Measurements from ENCODE around the gene PPEF1.
"Not testable (repeated sequence)": the region's sequence is repeated elsewhere in the genome, so short reads cannot be mapped to it uniquely, and the experiment has no call there.

PPEF1 gene

DNA sequence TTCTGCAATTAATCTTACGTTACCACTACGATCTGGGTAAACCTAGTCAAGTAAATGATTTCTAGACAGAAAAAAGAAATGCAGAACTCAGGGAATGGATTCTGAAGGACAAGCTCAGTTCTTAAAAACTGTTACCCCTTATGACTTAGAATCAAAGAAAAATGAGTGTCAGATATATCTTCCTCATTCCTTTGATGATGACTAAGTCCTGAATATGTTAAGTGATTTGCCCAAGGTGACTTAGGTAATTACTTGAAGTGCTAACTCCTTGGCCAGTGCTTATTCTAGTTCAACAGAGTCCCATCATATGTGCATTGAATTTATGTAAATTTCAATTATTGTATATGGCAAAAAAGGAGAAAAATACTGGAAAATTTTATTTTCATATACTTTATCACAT is 92.5 kb downstream of the PPEF1 start:
- DNase-seq = no peak

DNA sequence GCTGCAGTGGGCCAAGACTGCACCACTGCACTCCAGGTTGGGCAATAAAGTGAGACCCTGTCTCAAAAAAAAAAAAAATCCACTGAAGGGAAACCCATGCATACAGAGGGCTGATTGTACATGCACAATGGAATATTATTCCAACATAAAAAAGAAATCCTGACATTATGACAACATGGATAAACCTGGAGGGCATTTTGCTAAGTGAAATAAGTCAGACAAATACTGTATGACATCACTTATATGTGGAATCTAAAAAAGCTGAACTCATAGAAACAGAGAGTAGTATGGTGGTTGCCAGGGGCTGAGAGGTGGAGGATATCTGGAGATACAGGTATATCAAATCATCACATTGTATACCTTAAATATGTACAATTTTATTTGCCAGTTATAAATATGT is 102.2 kb downstream of the PPEF1 start:
- no peak for DNase-seq

DNA sequence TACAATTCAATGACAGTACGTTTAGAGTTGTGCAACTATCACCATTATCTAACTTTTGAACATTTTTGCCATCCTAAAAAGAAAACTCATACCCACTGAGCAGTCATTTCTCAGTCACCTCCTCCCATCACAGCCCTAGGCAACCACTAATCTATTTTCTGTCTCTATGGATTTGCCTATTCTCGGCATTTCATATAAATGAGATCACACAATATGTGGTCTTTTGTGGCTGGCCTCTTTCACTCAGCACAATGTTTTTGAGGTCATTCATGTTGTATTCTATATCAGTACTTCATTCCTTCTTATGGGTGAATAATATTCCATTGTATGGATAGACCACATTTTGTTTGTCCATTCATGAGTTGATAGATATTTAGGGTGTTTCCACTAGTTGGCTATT is 103.0 kb downstream of the PPEF1 start:
- DNase-seq = no peak

DNA sequence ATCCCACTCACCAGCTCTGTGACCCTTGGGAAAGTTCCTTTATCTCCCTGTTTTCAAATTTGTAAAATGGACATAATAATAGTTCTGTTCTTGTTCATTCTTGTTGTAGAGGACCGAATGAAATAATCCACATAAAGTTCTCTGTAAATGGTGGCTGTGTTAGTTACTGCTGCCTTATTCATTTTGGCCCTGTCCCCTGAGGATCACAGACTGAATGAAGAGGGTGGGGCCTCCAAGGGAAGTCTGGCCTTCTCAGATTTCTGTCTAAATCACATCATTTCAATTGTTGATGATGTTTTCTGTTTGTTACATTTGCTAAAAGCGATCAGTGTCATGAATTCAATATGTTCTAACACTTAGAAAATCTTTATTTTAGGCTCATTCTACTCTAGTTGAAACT is 117.9 kb downstream of the PPEF1 start:
- DNase-seq = no peak

DNA sequence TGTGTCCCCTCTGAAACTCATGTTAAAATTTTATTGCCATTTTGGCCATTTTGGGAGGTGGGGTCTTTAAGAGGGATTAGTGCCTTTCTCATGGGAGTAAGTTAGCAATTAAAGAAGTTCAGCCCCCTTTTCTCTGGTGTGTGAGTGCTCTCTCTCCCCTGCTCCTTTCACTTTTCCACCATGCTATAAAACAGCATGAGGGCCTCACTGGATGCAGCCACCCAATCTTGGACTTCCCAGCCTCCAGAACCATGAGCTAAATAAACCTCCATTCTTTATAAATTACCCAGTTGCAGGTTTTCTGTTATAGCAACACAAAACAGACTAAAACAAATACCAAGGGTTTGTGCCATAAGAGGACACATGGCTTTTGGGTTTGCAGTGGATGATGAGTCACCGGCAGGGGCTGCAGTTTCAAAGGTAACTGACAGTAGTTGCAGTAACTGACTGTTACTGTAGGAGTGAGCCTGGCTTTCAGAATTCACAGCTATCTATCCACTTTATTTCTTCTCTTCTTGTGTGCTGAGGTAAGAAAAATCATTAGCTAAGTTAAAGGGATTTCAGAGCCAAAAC is 121.5 kb downstream of the PPEF1 start:
- peak; percentile 21 for DNase-seq

DNA sequence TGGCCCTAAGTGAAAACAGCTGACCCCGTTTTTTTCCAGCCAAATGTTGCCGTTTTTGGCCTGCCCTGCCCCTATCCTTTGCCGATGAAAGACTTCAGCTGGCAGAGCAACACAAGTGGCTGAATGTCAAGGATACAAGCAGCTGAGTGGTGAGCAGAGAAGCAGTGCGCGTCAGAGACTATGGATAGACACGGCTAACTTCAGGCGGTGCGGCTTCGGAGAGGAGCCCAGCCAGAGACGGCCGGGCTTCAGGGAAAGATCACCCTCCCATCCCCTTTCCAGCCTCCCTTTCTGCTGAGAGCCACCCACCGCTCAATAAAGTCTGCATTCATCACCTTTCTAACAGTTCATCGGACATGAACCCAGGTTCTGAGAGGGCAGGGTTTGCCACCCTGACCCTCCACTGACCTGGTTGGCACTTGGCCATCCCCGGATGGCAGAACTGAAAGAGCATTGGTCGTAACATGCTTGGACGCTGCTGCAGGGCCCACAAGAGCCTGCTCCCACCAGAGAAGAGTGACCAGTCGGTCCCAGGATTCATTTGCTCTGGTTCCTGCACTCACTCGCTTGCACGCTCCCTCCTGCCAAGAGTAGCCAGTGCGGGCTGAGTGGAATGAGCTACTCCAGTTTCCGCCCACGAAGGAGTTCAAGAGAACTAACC is 125.8 kb downstream of the PPEF1 start:
- DNase-seq = no peak

DNA sequence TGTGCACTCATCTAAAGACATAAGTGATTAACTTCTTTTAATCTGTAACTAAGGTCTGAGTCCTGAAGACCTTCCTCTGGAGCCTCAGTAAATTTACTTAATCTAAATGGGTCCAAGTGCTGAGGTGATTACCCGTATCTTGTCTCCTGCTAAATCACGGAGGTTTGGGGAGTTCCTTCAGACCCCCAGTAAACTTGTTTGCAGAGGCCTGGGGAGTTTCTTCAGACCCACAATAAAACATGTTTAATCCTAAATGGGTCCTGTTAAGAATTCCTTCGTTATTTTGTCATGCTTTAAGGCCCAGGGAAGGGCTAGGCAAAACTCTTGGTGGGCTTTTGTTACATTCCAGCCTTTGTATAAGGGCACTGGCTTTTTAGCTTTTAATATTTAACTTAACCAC is 140.5 kb downstream of the PPEF1 start:
- not testable (repeated sequence) for DNase-seq

DNA sequence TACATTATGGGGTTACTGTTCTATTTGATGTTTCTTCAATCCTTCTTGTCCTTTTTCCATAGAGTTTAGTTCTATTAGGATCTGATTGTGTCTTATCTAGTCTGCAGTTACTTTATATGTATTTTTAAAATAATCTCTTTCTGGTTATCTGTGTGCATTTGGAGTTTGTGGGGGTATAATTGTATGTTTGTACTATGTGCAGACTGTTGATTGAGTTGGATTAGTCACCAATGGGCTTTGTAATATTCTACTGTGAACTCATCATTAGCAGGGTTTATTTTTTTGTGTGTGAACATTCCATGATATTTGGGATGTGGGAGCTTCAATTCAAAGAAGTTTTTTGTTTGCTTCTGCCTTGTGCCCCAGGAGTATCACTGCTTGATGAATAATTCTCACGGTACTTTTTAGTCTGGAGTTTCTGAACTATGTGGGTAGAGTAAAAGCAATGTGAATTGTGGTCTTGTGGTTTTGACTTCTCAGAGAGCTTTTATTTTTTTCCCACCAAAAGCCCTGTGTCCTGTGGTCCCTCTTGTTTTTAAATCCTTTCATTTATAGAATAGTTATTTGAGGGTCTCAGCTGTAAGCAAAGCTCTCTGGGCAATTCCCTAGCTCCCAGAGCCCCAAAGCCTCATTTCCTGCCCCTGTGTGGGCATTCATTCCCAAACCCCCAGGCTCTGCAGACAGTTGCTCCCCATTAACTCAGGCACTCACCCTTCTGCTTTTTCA is 148.6 kb downstream of the PPEF1 start:
- no peak for DNase-seq

DNA sequence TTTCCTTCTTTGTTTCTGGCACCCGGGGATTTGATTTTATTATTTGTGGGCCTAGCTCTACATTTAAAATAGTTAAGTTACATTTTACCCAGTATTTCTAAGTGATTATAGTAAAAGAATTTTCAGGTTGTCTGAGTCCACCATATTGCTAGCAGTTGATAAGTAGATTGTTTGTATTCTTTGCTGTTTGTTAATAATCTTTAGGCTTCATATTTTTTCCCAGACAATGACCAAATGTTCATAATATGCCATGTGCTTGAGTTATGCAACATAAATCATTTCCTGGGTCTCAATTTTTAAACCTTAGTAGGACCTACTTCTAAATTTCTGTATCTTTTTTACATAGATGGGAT is 149.2 kb downstream of the PPEF1 start:
- no peak for DNase-seq

DNA sequence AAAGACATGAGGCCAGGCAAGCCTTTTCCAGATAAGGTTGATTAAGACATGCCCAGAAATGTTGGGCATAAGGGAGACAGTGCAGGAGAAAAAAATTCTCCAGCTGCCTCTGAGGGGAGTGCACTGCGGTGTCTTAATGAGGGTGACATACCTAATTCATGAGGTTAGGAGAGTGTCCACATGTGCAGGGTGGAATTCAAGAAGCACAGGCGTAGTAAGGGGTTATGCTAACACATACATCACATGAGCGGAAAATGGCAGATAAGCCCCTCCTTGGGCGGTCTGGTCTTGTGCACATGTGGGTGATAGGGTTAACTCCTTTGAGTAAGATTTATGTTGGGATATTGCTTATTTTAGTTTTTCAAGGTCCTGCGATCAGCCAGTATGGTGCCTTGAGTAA is 154.1 kb downstream of the PPEF1 start:
- DNase-seq = no peak

DNA sequence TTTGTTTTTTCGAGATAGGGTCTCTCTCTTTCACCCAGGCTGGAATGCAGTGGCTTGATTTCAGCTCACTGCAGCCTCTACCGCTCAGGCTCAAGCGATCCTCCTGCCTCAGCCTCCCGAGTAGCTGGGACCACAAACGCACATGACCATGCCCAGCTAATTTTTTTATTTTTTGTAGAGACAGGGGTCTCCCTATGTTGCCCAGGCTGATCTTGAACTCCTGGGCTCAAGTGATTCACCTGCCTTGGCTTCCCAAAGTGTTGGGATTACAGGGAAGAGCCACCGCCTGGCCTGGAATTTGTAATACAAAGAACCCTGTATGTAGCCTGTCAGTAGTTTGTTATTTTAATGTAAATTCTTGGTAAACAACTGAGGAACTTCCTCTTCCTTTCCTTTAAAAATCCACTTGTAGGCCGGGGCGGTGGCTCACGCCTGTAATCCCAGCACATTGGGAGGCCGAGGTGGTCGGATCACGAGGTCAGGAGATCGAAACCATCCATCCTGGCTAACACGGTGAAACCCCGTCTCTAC is 157.0 kb downstream of the PPEF1 start:
- no peak for DNase-seq

DNA sequence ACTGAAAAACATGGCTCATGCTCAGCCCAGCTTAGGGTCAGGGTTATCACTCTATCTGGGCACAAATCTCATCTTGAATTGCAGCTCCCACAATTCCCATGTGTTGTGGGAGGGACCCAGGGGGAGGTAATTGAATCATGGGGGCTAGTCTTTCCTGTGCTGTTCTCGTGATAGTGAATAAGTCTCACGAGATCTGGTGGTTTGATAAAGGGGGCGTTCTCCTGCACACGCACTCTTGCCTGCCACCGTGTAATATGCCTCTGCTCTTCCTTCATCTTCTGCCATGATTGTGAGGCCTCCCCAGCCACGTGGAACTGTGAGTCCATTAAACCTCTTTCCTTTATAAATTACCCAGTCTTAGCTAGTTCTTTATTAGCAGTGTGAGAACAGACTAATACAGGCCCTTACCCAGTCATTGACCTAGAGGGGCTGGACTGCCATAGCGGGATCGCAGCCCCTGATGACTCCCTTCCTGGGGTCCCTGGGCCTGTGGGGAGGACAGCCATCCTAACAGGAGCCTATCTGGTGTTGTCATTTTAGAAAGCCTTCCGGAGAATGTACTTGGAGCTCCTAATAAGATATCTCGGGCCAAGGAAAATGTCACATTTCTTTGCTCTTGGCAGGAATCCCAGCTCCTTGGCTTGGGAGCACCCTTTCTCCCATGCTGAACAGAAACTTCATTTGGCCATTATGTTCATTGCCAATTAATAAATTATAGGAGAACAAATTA is 163.9 kb downstream of the PPEF1 start:
- no peak for DNase-seq

DNA sequence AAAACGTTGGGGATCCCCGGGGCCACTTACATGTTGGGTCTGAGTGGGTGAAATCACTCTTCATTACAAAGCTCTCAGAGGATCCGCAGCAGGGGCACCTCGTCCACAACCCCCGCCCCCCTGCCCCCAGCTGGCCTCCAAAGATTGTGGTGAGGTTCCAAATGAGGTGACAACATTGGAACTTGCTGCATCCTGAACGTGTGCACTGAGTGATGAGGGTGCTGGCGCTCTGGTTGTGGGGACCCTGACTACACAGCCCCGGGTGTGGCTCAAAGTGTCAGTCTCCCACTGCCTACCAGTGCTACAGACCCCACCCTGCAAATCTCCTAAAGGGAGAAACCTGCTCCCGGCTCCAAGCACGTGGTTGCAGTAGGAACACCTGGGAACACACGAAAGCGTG is 164.5 kb downstream of the PPEF1 start:
- no peak for DNase-seq

DNA sequence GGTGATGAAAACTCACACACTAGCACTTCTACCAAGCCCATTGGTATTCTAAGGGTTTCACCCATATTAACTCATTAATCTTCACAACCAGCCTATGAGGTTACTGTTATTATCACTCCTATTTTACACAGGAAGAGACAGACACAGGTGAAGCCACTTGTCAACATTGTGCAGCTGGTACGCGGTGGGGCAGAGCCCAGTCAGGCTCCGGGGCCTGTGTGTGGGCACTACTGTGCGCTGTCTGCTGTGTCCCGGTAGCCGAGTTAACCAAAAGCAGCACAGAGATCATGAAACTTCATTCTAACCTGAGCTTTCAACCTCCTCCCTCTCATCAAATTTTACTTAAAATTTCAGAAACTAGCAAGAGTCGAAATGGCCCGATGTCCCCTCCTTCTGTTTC is 165.2 kb downstream of the PPEF1 start:
- DNase-seq = no peak

DNA sequence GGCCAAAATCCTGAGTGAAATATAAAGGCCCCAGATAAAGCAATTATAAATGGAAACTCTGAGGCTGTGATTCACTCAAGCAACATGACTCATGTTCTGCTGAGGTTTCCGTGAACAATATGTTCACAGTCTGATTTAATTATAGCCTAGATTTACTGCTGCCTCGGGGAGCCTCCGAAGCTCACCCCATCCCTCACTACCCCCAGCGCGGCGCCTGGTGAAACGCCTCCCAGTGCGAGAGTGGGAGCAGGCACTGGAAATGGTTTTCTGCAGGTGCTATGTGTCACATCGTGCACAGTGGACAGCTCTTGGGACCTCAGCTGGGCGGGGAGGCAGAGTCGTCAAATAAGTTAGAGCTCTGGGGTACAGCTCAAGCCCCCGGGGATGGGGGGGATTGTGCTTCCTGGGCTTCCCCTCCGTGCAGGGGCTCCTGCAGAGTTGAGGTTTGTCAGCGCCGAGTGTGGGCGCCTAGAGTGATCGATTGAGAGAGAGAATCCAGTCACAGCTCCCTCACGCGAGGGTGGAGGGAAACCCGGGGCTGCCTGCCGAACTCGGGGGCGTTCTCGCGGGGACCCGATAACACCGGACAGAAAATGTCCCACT is 165.8 kb downstream of the PPEF1 start:
- DNase-seq = peak; percentile 33

DNA sequence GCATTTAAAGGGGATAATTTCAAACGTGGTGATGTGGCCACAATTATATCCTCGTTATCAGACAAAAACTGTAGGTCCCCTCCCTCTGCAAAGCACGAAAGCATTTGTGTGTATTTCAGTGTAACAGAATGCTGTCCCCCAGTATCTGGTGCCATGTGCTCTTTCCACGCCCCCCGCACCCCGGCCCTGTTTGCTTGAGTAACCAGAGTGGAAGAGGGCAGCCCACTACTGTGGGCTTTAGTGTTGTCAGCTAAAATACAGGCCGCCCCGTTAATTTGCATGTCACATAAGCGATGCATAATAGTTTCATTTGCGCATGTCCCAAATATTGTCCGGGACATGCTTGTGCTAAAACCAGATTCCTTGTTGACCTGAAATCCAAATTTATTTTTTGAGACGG is 166.4 kb downstream of the PPEF1 start:
- DNase-seq = no peak

DNA sequence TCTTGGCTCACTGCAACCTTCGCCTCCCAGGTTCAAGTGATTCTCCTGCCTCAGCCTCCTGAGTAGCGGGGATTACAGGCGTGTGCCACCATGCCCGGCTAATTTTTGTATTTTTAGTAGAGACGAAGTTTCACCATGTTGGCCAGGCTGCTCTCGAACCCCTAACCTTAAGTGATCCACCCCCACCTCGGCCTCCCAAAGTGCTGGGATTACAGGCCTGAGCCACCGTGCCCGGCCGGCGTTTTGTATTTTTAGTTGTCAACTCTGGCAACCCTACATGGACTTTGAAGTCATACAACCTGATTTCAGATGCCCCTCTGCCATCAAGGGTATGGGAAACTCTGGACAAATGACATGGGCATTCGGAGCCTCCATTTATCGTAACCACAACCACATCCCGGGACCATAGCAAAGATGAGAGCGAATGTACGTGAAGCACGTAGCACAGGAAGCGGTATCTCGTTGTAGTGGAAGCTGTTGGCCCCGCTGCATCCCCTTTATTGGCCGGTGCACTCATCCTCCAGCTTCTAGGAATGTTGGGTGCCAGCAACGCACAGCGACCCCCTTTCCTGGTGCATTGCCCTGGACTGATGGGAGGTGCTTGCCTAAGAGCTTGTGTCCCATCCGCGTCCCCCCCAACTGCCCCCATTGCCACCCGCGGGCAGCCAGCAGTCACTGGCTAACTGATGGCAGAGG is 167.3 kb downstream of the PPEF1 start:
- DNase-seq = no peak

DNA sequence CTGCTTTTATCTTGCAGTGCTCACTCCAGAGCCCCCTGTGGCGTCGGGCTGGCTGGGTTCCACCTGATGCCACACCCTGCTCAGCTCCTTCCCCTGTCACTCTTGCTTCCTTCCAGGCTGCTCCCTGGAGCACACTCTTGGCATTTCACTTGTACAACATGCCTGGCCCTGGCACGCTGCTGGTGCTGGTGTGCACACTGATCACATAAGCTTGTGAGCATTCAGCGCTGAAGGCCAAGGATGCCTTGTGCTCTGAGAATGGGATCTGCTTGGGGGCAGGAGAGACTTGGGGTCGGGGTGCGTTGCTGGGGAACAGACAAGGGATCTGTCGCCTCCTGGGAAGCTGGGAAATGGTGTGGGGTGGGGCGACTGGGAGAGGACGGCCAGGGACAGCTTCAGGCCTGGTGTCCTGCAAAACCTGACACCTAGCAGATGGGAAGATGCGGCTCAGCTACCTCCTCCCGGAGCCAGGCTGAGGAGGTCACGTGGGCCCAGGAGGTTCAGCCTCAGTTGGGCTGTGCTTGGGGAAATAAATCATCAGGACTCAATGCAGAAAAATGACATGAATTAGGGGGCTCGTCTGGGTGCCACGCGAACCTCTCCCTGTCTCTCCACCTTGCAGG is 167.9 kb downstream of the PPEF1 start:
- DNase-seq = no peak

DNA sequence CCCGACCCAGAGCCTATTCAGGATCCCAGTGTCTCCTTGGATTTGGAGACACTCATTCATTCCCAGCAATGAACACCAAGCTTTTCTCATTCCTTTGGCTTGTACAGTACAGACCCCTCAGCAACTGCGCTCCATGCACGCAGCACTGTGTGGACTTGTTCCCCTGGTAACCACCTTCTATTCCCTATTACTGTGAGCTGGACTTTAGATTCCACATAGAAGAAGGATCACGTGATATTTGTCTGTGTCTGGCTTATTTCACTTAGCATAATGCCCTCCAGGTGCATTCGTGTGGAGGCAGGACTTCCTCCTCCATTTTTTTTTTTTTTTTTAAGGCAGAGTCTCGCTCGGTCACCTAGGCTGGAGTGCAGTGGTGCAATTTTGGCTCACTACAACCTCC is 170.0 kb downstream of the PPEF1 start:
- DNase-seq = no peak
